GM10266 (cell line): ENCODE data around the gene SEMA5A.

Experiments used
- DNase-seq: peaks from one replicate; pipeline ENCODE4 v3.0.0; 2012; ENCODE audit errors: extremely low spot score
- CTCF ChIP-seq: IDR thresholded peaks from 2 replicates; pipeline ENCODE4 v1.5.1; 2012; ENCODE audit warnings: mild to moderate bottlenecking, low read depth; ENCODE audit not compliant: control insufficient read depth, insufficient read depth; ENCODE audit errors: missing control alignments

The SEMA5A gene

GRCh38 chr5:9192266-9192665, 353.6 kb downstream of the SEMA5A start:
- no peak for TF ChIP-seq CTCF
- no peak for DNase-seq

GRCh38 chr5:9189681-9190080, 356.2 kb downstream of the SEMA5A start:
- TF ChIP-seq CTCF: no peak
- DNase-seq: no peak

GRCh38 chr5:9188956-9189355, 356.9 kb downstream of the SEMA5A start:
- TF ChIP-seq CTCF: no peak
- no peak for DNase-seq

- TF ChIP-seq CTCF: no peak
- no peak for DNase-seq
Measured at GRCh38 chr5:9188131-9188530, 357.7 kb downstream of the SEMA5A start.

GRCh38 chr5:9187614-9188013, 358.3 kb downstream of the SEMA5A start:
- no peak for TF ChIP-seq CTCF
- no peak for DNase-seq

GRCh38 chr5:9186069-9186468, 359.8 kb downstream of the SEMA5A start:
- no peak for DNase-seq
- TF ChIP-seq CTCF: no peak

GRCh38 chr5:9183992-9184391, 361.9 kb downstream of the SEMA5A start:
- no peak for TF ChIP-seq CTCF
- no peak for DNase-seq
